CD4-positive, alpha-beta T cell treated with Interferon alpha-2 for 1 hour (primary cell): ENCODE measurements around the gene MYOM1.
A peak's percentile ranks its signal among the peaks of the same experiment; 100 is the strongest.

Source experiments
- DNase-seq, 2 donors: peaks; one replicate each; pipeline ENCODE4 v3.0.0-alpha.2; 2020 to 2022

MYOM1 gene

DNA sequence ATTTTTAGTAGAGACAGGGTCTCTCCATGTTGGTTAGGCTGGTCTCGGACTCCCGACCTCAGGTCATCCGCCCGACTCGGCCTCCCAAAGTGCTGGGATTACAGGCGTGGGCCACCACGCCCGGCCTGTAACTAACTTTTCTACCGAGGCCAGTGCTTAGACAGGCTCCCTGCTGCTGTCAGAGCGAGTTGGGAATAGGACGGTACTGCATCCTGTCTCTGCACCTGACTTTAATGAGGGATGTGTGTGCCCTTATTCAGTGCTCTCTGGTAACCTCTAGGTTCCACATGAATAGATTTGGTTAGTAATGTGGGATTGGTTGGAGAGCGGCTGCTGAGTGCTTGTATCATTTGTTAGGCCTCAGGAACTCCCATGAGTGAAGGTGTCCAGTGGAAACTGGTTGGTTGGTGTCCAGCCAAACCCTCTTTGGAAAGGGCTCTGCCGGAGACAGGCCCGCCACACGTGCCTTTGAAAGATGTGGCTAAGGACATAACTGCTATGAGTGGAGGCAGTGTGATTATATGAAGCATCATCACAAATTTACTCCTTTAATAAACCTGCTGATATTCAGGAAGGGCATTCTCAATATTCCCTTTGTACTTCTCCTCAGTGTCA is 36.6 kb downstream of the MYOM1 start:
- no peak for DNase-seq

DNA sequence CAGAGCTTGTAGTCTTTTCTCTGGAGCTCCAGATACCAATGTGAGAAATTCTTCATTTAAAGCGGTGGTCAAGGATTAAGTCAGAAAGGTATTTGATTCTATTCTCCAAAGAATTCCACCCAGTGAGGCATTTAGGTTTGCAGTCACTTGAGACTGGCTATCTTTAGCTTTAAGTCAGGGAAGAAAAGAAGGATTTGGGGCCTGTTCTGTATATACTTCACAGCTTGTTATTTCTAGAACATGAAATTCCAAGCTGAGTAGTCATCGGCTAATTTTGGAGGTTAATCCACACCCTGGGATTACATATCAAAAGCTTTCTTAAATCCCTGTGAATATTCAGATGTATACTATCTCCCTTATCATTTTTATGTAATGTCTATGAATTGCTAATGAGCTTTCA is 39.4 kb downstream of the MYOM1 start:
- no peak for DNase-seq

DNA sequence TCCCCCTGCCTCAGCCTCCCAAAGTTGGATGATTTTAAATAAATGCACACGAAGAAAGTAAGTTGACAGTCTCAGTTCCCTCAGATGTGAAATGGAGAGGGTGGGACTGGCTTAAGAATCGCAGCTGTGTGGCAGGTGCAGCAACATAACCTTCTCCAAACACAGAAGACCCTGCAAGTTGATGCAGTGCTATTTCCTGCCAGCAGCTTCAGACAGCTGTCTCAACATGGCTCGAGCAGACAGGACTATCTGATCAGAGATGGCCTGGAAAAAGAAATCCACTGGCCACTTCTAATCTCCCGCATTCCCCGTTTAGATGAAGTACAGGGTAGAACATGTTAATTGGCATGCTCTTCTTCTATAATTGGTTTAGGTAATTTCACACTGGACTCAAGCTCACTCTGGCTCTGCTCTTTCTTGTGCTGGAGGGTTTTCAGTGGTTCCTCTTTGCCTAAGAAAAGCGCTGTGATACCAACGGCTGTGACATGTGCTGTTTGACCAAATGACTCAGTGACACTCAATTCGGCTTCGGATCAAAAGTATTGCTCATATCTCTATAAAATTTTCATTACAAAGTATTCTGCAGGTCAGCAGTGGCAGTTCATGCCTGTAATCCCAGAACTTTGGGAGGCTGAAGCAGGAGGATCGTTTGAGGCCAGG is 40.2 kb downstream of the MYOM1 start:
- peak in 1 of 2 donors; percentile 3 for DNase-seq

DNA sequence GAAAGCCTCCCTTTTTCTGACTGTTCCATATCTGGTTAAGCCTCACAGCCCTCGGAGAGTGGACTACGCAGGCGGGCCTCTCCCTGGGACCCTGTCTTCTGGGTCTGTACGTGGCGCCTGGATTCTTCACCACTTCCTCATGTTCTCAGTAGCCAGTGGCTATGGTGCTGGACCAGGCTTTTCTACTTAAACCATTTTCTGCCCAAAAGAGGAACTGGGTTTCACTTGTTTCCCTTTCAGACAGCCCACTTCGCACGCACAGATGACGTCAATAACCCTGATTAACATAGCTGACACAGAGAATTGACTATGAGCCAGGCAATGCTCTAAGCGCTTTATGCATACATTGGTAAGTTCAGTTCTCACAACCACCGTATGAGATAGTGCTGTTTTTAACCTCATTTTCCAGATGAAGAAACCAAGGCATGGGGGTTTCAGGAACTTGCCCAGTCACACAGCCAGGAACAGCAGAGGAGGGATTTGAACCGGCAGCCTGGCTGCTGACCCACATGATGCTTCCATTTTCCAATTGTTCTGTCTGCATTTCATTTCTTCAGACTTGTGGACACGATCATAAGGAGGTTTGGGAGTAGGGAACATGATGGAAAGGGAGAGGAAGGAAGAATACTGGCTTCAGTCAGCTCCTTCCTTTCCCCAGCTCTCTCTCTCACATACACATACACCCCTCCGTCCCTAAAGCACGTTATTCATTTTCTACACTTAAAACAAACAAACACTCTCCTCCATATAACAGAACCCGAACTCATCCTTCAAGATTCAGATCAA is 41.7 kb downstream of the MYOM1 start:
- DNase-seq: peak; percentile 34 to 84

DNA sequence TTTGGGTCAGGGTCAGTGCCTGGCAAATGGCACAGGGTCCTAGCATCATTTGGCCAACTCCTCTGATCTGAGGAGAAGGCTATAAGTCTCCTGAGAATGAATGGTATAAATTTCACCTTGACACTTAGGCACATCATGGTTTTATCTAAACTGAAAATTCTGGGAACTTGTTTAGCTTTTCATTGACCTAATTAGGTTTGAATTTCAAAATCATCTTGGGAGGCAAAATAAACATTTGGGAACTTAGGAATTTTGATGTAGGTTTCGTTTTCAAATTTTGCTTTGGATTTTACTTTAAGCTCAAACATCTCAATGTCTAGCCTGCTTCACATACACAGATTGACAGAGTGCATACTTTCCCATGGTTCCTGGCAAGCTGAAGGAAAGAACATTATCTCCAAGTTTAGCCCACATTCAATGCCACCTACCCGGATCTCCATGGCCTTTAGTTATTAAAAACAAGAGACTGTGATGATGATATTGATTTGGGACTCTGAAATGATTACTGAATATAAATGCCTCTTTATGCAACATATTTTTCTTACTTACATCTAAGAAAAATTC is 44.5 kb downstream of the MYOM1 start:
- DNase-seq: no peak

DNA sequence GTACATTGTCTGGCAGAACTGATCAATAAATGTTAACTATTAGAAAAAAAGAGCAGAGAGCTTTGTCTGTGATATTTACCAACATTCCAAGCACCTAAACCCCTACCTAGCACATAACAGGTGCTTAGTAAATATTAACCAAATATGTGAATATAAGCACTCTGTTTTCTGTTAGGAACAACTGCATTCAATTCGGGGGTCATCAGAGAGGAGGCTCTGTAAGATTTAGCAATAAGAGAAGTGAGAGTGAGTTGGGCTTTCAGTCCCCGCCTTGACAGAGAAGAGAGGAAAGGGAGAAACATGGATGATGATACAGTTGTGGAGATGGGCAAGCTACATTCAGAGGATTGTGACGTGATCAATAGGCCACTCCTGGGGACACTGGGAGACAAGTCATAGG is 47.7 kb downstream of the MYOM1 start:
- DNase-seq: no peak

DNA sequence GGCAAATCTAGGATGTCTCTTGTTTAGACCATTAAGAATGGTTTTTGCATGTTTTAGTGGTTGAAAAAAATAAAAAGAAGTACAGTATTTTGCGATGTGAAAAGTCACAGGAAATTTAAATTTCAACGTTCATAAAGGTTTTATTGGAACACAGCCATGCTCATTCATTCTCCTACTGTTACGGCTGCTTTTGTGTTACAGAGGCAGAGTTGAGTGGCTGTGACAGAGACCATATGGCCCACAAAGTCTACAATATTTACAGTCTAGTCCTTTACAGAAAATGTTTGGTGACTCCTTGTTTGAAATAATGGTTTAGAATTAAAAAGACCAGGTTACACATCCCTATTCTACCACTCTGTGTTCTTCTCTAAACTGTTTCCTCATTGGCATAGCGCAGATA is 48.1 kb downstream of the MYOM1 start:
- DNase-seq: no peak

DNA sequence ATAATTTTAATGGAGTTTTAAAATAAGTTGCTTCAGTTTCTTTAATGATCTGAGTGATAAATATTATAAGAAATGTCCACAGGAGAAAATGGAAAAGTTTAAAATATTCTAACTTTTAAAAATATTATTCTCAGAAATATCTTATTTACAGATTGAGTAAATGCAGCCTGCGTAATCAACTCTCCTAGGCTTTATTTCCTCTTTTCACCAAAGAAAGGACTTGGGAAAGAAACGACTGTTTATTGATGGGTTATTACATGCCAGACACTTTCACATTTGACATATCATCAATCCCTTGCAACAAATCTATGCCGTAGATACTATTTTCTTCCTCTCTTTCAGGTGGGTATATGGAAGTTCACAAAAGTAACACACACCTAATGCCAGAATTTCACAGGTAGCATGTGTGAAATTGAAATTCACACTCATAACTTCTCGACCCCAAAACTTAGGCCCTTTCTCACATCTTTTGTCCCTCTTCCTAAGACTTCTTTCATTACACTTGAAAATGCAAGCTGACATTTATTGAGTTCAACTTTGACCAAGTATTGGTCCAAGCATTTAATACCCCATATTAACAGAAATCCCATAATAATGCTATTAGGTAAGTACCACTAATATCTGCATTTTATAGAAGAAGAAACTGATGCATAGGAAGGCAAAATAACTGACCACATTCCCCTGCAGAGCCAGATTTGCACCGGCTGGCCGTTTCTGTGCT is 49.2 kb downstream of the MYOM1 start:
- DNase-seq: no peak

DNA sequence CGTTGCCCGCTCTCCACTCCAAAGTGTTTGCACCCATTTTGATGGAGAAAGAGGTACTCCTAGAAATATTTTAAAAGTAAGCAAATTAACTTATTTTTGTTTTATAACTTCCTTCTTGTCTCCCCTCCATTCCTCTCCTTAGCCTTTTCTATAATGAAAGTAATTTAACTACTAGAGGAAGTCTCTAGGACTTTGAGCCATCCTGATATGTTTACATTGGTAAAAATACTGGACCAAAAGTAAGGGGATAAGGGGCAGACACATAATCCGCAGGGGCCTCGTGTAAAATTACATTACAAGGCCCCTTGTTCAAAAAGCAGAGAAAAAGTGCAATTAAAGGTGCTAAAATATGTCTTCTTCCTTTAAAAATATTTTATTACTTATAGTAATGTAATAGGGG is 55.4 kb downstream of the MYOM1 start:
- no peak for DNase-seq

DNA sequence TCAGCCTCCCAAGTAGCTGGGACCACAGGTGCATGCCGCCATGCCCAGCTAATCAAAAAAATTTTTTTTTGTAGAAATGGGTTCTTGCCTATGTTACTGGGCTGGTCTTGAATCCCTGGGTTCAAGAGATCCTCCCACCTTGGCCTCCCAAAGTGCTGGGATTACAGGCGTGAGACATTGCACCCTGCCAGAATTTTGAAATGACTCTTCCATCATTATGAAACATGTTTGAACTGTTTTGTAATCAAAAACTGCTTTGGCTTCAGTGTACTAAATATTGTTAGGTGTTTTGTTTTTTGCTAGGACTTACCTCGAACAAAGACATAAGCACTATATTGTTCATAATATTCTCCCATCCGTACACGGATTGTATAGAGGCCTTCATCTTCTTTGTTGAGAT is 55.8 kb downstream of the MYOM1 start:
- DNase-seq: no peak

DNA sequence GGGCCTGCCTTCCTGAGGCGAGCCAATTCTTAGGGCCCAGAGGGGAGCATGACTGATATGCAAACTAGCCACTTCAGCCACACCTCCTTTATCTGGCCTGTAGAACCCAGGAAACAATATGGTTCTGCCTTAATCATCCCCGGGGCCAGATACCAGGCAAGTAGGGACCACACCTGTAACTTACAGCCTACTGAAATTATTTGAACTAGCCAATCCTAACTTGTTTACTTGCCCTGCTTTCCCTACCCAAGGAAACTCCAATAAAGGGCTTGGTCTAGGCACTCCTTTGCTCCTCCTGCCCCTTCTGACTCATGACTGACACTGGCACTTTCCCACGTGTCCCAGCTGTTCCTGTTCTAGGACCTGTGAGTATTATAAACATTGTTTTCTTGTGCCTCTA is 57.6 kb downstream of the MYOM1 start:
- no peak for DNase-seq

DNA sequence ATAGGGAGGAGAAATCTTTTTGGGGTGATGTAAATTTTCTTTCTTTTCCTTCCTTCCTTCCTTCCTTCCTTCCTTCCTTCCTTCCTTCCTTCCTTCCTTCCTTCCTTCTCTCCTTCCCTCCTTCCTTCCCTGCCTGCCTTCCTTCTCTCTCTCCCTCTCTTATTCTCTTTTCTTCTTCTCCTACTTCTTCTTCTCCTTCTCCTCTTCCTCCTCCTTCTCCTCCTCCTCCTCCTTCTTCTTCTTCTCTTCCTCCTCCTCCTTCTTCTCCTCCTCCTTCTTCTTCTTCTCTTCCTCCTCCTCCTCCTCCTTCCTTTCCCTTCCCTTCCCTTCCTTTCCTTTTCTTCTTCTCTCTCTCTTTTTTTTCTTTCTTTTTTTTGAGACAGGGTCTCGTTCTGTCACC is 59.9 kb downstream of the MYOM1 start:
- DNase-seq: no peak

DNA sequence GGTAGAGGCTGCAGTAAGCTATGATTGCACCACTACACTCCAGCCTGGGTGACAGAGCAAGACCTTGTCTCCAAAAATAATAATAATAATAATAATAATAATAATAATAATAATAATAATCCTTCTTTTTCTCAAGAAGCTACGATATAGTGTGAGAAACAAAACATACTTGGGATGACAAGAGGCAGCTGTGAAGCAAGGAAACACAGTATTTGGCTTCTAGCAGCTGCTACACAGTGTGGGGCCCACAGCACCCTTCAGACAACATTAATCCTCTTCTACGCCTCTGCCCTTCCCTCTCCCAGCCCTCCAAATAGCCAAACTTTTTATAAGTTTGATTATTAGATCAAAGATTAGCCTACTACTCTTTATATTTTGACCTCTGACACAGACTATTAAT is 62.2 kb downstream of the MYOM1 start:
- DNase-seq: no peak

DNA sequence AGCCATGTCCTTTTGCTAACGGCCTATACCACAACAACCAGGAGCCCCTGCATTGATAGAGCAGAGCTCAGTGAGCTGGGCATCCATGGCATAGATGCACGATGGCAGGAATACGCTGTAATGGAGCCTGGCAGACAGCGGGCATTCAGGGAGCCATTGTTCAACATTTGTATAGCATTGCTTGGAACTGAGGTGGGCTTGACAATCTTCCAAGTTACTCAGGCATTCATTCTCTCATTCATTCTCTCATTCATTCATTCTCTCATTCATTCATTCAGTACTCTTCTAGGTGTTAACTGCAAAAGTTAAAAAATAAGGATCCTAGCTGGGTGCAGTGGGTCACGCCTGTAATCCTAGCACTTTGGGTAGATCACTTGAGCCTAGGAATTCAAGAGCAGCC is 62.7 kb downstream of the MYOM1 start:
- no peak for DNase-seq

DNA sequence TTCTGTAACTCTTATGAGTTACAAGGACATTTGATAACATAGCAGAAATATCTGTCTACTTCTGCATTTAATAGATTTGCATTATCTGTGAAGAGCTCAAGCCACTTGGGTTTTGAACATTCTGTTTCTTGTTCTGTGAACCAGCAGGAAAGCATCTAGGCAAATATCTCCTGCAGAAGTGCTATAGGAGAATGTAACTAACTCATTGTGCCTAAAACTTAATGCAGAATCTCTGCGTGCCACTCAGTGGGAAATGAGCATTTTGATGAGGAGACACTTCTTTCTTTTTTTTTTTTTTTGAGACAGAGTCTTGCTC is 63.5 kb downstream of the MYOM1 start:
- no peak for DNase-seq

DNA sequence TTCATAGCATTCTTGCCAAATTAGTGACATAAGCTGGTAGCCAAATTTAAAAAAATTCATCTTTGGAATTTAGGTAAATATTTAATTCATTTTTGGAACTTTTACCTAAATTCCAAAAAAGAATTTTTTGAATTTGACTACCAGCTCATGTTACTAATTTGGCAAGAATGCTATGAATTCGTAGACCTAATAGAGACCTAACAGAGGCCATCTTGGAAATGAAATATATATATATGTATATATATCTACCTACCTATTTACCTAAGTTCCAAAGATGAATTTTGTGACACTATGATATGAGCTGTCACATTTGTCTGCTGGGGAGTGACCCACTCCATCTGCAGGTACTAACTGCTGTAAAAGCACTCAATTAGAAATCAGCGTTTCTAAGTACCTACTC is 65.6 kb downstream of the MYOM1 start:
- no peak for DNase-seq

DNA sequence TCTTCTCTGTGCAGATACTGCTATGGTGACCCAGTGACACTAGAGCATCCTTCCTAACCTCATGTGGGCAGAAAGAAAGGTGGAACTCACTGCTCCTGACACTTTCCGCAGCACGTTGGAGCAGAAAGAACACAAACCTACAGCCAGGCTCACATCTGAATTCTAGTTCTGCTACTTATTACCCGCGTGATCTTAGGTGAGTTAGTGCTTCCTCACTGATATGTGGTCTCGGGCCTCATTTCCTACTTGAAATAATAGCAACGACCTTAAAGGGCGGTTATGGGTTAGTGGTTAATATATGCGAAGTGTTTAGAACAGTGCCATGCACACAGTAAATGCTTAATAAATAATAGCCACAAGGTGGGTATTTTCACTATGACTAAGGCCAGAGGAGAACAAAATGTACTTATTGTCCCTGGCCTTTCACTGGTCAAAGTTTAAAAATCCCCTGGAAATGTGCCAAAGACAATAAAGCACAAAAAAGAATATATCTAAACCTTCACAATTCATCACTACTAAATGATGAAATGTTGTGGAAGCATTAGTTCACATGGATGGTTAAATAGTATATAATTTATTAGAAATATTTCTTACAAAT is 66.6 kb downstream of the MYOM1 start:
- no peak for DNase-seq

DNA sequence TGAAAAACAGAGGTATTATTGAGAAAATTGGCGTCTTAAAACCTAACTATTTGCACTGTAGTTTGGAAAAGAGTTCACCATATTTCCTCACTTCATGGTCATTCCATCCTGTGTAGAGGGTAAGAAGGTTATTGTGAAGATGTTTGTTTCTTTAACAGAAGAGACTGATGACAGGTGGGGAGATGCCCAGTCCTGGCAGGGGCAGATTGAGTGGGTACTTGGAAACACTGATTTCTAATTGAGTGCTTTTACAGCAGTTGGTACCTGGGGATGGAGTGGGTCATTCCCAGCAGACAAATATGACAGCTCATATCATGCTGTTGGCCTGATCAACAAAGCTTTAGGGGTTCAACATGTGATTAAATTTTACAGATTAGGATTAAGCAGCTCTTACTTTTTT is 67.5 kb downstream of the MYOM1 start:
- no peak for DNase-seq

DNA sequence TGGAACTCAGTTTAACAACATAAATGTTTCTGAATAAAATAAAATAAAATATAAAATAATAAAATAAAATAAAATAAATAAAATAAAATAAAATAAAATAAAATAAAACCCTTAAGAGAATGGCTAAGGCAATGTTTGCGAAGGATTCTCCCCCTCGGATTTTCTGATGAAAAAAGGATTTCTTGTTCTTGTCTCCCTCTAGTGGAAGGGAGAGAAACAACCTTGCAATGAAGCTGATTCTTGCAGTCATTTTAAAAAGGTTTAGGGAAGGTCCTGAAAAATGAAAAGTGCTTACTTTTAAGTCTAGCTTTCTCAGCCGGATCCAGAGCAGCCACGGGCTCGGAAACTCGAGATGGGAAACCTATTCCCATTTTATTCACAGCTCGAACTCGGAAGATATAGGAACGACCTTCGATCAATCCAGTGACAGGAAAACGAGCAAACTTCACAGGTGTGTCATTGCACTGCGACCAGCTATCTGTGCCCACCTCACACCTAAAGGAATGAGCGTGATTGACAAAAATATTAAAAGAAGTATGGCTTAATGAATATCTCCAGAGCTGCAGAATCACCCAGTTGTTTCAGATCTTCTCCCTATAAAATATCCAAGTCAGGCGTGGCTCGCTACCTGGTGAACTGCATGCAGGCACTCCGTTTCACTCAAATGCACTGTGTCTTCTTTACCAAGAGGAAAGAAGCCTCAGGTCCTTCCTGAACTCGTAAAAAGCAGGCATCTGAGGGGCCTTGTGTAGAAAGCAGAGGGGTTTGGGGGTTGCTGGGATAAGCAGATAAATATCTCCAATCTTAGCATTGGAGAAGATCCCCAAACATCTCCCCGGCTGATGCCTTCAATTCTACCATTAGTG is 68.1 kb downstream of the MYOM1 start:
- DNase-seq: peak in 1 of 2 donors; percentile 57

DNA sequence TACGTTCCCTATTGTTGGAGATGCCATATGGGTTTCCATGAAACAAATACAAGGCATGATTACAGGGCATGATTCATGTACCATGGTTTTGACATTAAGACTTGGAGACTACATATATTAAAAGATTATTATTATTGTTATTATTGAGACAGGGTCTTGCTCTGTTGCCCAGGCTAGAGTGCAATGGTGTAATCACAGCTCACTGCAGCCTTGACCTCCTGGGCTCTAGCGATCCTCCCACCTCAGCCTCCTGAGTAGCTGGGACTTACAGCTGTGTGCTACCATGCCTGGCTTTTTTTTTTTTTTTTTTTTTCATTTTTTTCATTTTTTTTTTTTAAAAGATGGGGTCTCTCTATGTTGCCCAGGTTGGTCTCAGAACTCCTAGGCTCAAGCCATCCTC is 69.1 kb downstream of the MYOM1 start:
- DNase-seq: no peak

DNA sequence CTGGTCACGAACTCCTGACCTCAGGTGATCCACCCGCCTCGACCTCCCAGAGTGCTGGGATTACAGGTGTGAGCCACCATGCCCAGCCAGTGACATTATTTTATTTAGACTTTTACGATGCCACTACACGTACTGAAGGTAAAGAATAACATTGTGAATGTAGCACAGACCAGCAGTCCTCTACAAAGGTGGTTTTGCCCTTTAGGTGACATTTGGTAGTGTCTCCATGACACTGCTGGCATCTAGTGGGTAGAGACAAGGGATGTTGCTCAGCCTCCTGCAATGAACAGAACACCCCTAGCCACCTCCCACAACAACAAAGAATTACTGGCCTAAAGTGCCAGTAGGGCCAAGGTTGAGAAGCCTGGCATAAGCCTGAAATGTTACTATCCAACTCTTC is 69.5 kb downstream of the MYOM1 start:
- DNase-seq: no peak

DNA sequence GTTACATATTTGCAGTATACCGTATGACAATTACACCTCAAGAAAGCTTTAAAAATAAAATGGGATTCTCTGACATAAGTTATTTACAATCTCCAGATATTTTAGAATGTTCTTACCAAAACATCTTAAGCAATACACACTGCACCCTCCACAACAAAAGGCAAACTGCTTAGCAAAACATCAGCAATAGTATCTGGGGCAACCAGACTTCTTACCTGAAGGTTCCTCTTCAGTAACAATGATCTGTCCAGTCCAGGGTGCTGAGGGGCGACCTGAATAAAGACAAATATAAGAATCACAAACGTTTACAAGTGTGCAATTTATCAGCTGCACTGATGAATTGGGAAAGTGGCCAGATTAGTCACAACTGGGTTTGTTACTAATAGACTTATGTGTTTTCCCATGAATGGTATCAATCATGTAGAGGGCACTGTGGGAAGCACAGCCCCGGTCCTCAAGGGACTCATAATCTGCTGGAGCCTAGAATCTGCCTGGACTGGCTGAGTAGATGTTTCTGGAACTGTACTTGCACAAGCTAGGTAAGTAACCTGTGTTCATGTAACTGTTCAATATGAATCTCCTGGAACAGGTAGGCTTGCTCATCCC is 70.7 kb downstream of the MYOM1 start:
- no peak for DNase-seq
